ENCODE measurements around the gene OTOGL.

Gene OTOGL

DNA sequence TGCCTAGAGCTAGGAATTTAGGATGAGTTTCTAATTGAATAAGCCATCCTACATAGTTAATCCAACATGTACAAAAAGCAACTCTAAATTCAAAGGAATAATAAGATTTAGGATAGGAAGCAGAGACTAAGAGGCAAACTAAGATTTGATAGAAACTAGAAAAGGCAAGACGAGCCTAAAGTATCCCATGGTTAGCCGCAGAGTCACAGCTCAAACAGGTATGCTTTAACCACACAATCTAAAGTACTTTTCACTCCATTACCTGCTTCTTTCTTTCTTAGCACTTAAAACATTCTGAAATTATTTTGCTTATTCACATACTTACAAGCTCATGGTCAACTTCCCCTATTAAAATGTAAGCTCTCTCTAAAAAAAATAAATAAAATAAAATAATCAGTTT lies 51.8 kb downstream of the OTOGL start:
- H3K9me3 Mint-ChIP-seq, result peaks cover 3% of the 10 kb centered on the region
- no peaks in the 10 kb centered on the region for H3K27me3 Mint-ChIP-seq (ENCODE audit: low read depth)
- peaks cover 8% of the 10 kb centered on the region for H3K4me1 Mint-ChIP-seq (ENCODE audit: low read depth)
- no peak overlapping the region for H3K27ac Mint-ChIP-seq
- no peaks in the 10 kb centered on the region for H3K36me3 Mint-ChIP-seq (ENCODE audit: low read depth)
- no peak for DNase-seq (ENCODE audit: low spot score)
- no peak overlapping the region for H3K4me3 Mint-ChIP-seq

DNA sequence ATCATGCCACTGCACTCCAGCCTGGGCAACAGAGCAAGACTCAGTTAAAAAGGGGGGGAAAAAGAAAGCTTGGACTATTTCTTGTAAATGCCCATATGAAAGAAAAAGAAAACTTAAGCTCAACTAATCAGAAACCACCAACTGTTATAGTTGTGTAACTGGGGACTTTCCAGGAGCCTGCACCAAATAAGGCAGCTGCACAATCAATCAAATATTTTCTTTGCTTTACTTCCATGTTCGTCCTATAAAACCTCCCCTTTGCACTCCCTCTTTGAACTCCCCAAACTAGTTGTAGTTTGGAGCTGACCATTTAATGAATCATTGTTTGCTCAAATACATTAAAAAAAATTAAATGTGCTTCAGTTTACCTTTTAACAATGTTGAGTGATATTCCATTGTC lies 54.9 kb downstream of the OTOGL start:
- Mint-ChIP-seq H3K36me3 (ENCODE audit: low read depth) (no peaks in the 10 kb centered on the region), H3K27ac (peak overlapping the region; percentile 52), H3K4me3 (no peak overlapping the region), H3K4me1 (ENCODE audit: low read depth) (peaks cover 13% of the 10 kb centered on the region), H3K9me3 (peaks cover 3% of the 10 kb centered on the region), H3K27me3 (ENCODE audit: low read depth) (no peaks in the 10 kb centered on the region)
- no peak for DNase-seq (ENCODE audit: low spot score)

DNA sequence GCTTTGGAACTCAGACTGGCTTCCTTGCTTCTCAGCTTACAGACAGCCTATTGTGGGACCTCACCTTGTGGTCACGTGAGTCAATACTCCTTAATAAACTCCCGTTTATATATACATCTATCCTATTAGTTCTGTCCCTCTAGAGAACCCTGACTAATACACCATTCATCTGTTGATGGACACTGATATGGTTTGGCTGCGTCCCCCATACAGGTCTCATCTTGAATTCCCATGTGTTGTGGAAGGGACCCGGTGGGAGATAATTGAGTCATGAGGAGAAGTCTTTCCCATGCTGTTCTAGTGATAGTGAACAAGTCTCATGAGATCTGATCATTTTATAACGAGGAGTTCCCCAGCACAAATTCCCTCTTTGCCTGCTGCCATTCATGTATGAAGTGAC lies 57.0 kb downstream of the OTOGL start:
- Mint-ChIP-seq H3K4me1 (ENCODE audit: low read depth) (peaks cover 13% of the 10 kb centered on the region), H3K4me3 (no peak overlapping the region), H3K27ac (no peak overlapping the region), H3K9me3 (peaks cover 3% of the 10 kb centered on the region), H3K27me3 (ENCODE audit: low read depth) (peaks cover 7% of the 10 kb centered on the region), H3K36me3 (ENCODE audit: low read depth) (no peaks in the 10 kb centered on the region)
- DNase-seq (ENCODE audit: low spot score), result no peak

DNA sequence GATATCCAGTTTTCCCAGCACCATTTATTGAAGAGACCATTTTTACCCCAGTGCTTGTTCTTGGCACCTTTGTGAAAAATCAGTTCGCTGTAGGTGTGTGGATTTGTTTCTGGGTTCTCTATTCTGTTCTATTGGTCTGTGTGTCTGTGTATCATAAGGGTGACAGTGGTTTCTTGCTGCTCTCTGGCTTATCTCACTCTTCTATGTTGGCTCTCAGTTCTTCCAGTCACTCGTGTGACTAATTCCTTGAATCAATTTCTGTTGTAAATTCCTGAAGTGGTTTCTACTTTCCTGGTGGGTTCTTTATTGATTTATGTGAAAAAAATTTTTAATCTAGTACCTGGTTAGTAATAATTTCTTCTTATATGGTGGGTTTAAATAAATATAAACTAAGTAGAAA lies 58.3 kb downstream of the OTOGL start:
- no peak overlapping the region for H3K4me3 Mint-ChIP-seq
- peaks cover 13% of the 10 kb centered on the region for H3K4me1 Mint-ChIP-seq (ENCODE audit: low read depth)
- H3K9me3 Mint-ChIP-seq, result peaks cover 3% of the 10 kb centered on the region
- H3K27me3 Mint-ChIP-seq (ENCODE audit: low read depth), result peaks cover 7% of the 10 kb centered on the region
- H3K36me3 Mint-ChIP-seq (ENCODE audit: low read depth), result no peaks in the 10 kb centered on the region
- no peak for DNase-seq (ENCODE audit: low spot score)
- no peak overlapping the region for H3K27ac Mint-ChIP-seq

DNA sequence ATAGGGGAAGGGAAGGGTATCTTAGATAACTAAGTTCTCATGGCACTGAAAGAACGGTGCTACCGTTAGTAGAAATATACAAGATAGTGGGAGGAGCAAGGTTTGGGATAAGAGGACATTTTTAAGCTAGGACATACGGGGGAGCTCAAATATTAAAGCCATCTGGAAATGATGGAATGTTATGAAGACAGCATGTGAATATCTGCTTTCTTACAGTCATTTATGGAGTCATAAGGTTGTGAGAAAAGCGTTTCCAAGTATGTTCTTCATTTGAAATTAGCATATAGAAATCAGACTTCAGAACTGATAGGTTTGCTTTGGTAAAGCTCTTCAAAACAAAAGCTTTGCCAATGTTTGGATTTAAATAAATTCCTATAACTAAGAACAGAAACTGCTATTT lies 62.3 kb downstream of the OTOGL start:
- no peak overlapping the region for H3K4me3 Mint-ChIP-seq
- no peak overlapping the region for H3K27ac Mint-ChIP-seq
- H3K4me1 Mint-ChIP-seq (ENCODE audit: low read depth), result peaks cover 7% of the 10 kb centered on the region
- no peak for DNase-seq (ENCODE audit: low spot score)
- H3K9me3 Mint-ChIP-seq, result no peaks in the 10 kb centered on the region
- peaks cover 11% of the 10 kb centered on the region for H3K27me3 Mint-ChIP-seq (ENCODE audit: low read depth)
- H3K36me3 Mint-ChIP-seq (ENCODE audit: low read depth), result no peaks in the 10 kb centered on the region

DNA sequence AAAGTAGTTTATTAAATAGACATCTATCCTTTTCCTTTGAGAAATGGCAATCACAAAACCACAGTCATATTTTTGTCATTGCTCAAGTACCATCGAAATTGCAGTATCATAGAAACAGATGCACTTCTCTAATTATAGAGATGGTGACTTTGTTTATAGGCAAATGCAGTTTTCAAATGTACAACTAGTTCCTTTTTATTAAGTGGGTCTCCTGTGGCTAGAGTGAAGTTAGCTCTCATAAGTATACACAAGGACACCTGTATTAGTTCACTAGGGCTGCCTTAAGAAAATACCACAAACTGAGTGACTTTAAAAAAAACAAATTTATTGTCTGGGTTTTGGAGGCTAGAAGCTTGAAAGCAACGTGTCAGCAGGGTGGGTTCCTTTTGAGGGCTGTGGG lies 62.8 kb downstream of the OTOGL start:
- DNase-seq (ENCODE audit: low spot score), result no peak
- H3K4me3 Mint-ChIP-seq, result no peak overlapping the region
- H3K27me3 Mint-ChIP-seq (ENCODE audit: low read depth), result peaks cover 11% of the 10 kb centered on the region
- peaks cover 6% of the 10 kb centered on the region for H3K4me1 Mint-ChIP-seq (ENCODE audit: low read depth)
- no peaks in the 10 kb centered on the region for H3K9me3 Mint-ChIP-seq
- no peak overlapping the region for H3K27ac Mint-ChIP-seq
- H3K36me3 Mint-ChIP-seq (ENCODE audit: low read depth), result no peaks in the 10 kb centered on the region

DNA sequence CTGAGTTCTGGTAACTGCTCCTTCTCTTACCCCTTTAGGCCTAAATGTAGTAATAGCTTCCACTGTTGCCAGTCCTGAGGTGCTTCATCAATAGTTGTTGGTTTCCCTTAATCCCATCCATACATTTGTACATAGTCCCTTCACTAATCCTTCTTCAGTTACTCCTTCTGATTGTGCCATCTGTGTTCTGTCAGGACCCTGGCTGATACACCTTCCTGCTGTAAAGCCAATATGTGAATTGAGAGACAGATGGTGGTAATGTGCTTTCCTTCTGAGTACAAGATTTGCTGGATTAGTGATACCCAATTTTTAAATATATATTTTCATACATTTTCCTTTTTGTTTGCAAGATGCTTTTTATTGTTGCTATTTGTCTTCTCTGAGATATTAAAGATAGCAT lies 66.4 kb downstream of the OTOGL start:
- H3K27ac Mint-ChIP-seq, result no peak overlapping the region
- DNase-seq (ENCODE audit: low spot score), result no peak
- no peaks in the 10 kb centered on the region for H3K9me3 Mint-ChIP-seq
- H3K4me3 Mint-ChIP-seq, result no peak overlapping the region
- peaks cover 19% of the 10 kb centered on the region for H3K4me1 Mint-ChIP-seq (ENCODE audit: low read depth)
- no peaks in the 10 kb centered on the region for H3K36me3 Mint-ChIP-seq (ENCODE audit: low read depth)
- peaks cover 4% of the 10 kb centered on the region for H3K27me3 Mint-ChIP-seq (ENCODE audit: low read depth)

DNA sequence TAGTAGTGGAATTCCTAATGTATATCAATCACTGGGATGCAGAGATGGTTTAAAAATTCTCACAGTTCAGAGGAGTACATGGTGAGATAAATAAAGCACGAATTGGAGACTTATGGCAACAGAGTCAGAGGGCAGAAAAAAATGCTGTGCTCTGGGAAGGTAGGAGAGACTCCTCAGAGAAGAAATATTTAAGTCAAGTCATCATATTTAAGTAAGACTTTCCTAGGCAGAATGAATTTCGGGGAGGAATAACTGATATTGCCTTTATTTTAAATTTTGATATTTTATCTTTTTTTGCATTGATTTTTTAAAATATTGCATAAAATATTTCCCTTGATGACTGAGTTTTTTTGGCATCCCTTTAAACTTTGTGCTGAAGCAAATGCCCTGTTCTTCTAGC lies 67.4 kb downstream of the OTOGL start:
- H3K4me1 Mint-ChIP-seq (ENCODE audit: low read depth), result peaks cover 19% of the 10 kb centered on the region
- no peak overlapping the region for H3K4me3 Mint-ChIP-seq
- H3K9me3 Mint-ChIP-seq, result no peaks in the 10 kb centered on the region
- H3K27ac Mint-ChIP-seq, result no peak overlapping the region
- H3K36me3 Mint-ChIP-seq (ENCODE audit: low read depth), result no peaks in the 10 kb centered on the region
- peaks cover 4% of the 10 kb centered on the region for H3K27me3 Mint-ChIP-seq (ENCODE audit: low read depth)
- DNase-seq (ENCODE audit: low spot score), result no peak

DNA sequence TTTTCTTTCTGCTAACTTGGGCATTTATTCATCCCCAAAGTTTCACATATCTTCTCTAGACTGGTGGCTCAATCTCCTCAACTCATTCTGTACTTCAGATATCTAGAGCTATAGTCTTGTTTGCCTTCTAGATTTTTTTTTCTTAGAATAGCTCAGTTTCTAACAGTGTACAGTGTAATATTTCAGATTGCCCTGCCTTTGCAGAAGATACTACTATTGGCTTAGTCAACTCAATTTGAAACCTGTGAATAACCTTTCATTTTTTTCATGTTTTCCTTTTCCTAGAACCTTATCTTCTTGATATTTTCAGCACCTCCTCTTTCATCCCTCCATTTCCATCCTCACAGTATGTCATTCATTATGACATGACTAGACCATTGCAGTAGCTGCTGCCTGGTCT lies 69.6 kb downstream of the OTOGL start:
- H3K27me3 Mint-ChIP-seq (ENCODE audit: low read depth), result peaks cover 4% of the 10 kb centered on the region
- DNase-seq (ENCODE audit: low spot score), result no peak
- H3K36me3 Mint-ChIP-seq (ENCODE audit: low read depth), result no peaks in the 10 kb centered on the region
- no peak overlapping the region for H3K4me3 Mint-ChIP-seq
- peak overlapping the region; percentile 43 for H3K27ac Mint-ChIP-seq
- H3K4me1 Mint-ChIP-seq (ENCODE audit: low read depth), result peaks cover 19% of the 10 kb centered on the region
- H3K9me3 Mint-ChIP-seq, result no peaks in the 10 kb centered on the region

DNA sequence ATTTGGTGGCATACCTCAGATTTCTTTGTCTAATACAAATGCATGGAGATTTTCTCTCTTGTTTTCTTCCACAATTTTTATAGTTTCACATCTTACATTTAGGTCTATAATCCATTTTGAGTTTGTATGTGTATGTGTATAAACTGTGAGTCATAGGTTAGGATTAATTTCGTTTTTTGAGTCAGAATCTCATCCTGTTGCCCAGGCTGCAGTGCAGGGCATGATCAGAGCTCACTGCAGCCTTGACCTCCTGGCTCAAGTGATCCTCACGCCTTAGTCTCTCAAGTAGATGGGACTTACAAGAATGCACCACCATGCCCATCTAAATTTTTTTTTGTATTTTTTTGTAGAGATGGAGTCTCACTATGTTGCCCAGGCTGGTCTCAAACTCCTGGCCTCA lies 71.6 kb downstream of the OTOGL start:
- Mint-ChIP-seq H3K27me3 (ENCODE audit: low read depth) (no peaks in the 10 kb centered on the region), H3K27ac (no peak overlapping the region), H3K4me1 (ENCODE audit: low read depth) (peaks cover 23% of the 10 kb centered on the region), H3K9me3 (no peaks in the 10 kb centered on the region), H3K4me3 (no peak overlapping the region), H3K36me3 (ENCODE audit: low read depth) (no peaks in the 10 kb centered on the region)
- no peak for DNase-seq (ENCODE audit: low spot score)

DNA sequence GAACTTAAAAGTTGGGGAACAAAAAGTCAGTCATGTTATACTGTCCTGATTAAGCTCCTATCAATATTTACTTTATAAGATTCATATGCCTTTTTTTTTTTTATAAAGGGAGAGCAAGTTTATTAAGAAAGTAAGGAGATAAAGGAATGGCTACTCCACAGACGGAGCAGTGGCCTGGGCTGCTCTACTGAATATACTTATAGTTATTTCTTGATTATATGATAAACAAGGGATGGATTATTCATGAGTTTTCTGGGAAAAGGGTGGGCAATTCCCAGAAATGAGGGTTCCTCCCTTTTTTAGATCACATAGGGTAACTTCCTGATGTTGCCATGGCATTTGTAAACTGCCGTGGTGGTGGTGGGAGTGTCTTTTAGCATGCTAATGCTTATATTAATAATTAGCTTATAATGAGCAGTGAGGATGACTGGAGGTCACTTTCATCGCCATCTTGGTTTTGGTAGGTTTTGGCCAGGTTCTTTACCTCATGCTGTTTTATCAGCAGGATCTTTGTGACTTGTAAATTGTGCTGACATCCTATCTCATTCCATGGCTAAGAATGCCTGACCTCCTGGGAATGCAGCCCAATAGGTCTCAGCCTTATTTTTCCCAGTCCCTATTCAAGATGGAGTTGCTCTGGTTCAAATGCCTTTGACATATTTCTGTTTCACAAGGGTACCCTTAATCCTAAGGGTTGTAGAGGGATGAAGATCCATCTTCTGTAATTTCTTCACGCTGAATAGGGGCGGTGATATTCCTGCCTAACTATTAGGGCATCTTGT lies 73.9 kb downstream of the OTOGL start:
- Mint-ChIP-seq H3K4me3 (no peak overlapping the region), H3K4me1 (ENCODE audit: low read depth) (peaks cover 20% of the 10 kb centered on the region), H3K9me3 (no peaks in the 10 kb centered on the region), H3K27ac (no peak overlapping the region), H3K27me3 (ENCODE audit: low read depth) (no peaks in the 10 kb centered on the region), H3K36me3 (ENCODE audit: low read depth) (no peaks in the 10 kb centered on the region)
- DNase-seq (ENCODE audit: low spot score), result no peak

DNA sequence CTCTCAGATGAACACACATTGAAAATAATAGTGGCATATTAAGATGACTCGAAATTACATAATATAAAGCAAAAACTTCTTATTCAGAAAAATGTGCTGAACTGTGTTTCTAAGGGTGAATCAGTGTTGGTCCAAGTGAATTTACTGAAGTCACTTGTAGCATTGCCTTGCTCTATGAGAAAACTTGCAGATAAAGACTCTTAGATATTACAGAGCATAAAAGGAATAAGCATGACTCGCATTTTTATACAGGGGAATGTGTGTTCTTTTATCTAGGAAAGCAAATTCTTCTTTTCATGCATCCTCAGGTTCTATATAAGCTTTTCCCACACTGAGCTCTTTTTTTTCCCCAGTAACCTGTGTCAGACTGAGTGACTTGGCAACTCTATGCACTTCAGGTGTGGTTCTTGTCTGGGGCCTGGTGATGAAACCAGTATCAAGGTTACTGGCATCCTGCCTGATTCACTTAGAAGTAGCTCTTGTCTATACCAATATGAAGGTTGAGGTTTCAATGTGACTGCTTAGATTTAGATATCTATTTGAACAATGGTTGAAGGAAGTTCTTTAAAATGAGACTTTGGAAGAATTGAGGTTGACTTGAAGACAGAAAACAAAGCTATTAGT lies 76.1 kb downstream of the OTOGL start:
- H3K27me3 Mint-ChIP-seq (ENCODE audit: low read depth), result no peaks in the 10 kb centered on the region
- H3K27ac Mint-ChIP-seq, result no peak overlapping the region
- no peaks in the 10 kb centered on the region for H3K36me3 Mint-ChIP-seq (ENCODE audit: low read depth)
- no peak for DNase-seq (ENCODE audit: low spot score)
- H3K4me1 Mint-ChIP-seq (ENCODE audit: low read depth), result peaks cover 23% of the 10 kb centered on the region
- H3K4me3 Mint-ChIP-seq, result no peak overlapping the region
- no peaks in the 10 kb centered on the region for H3K9me3 Mint-ChIP-seq

DNA sequence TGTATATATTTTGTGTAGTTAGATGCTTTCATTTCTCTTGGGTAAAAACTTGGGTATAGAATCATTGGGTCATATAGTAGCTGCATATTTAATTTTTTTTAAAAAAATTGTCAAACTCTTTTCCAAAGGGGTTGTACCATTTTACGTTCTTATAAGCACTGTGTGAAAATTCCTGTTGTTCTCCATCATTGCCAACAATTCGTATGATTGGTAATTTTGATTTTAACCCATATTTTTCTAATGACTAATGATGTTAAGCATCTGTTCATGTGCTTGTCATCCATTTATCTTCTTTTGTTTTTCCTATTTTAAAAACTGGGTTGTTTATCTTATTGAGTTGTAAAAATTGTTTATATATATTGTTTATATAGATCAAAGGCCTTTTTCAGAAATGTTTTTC lies 77.4 kb downstream of the OTOGL start:
- no peak overlapping the region for H3K27ac Mint-ChIP-seq
- no peaks in the 10 kb centered on the region for H3K9me3 Mint-ChIP-seq
- H3K4me3 Mint-ChIP-seq, result no peak overlapping the region
- no peaks in the 10 kb centered on the region for H3K36me3 Mint-ChIP-seq (ENCODE audit: low read depth)
- no peaks in the 10 kb centered on the region for H3K27me3 Mint-ChIP-seq (ENCODE audit: low read depth)
- no peak for DNase-seq (ENCODE audit: low spot score)
- peaks cover 23% of the 10 kb centered on the region for H3K4me1 Mint-ChIP-seq (ENCODE audit: low read depth)

DNA sequence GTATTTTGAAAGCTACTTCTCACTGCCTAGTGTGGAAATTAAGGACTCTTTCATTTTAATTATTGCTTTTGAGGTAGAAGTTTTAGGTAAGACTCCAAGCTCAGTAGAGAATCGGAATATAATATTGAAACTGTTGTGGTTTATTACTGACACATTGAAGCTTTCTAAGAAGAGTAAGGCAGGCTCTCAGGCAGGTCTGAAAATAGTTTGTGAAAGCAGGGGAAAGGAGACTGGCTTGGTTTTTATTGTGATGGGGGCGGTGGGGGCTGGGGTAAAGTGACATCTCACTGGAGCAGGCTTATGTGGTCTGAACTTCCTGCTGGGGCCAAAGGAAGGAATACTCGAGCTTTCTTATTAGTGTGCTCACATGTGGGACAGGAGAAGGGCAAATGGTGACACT lies 79.5 kb downstream of the OTOGL start:
- Mint-ChIP-seq H3K4me3 (peak overlapping the region; percentile 62), H3K36me3 (ENCODE audit: low read depth) (no peaks in the 10 kb centered on the region), H3K9me3 (no peaks in the 10 kb centered on the region), H3K27ac (peak overlapping the region; percentile 51), H3K27me3 (ENCODE audit: low read depth) (no peaks in the 10 kb centered on the region), H3K4me1 (ENCODE audit: low read depth) (peaks cover 26% of the 10 kb centered on the region)
- DNase-seq (ENCODE audit: low spot score), result peak; percentile 34

DNA sequence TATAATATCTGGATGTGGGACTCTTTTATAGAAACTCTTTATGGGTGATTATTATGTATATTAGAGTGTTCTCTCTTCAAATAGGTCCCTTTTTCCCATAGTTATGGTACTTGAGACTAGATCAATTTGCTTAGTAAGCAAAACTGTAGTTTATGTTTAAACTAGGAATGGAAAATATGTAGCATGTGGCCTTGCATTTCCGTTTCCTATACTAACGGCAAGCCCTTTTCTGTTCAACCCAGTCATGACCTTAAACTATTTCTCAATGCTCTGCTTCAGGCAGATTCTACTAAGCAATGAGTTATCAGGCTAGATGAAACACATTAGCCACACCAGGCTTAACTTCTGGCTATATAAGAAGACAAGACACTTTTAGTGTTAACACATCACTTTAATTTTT lies 84.6 kb downstream of the OTOGL start:
- Mint-ChIP-seq H3K4me1 (ENCODE audit: low read depth) (peaks cover 19% of the 10 kb centered on the region), H3K36me3 (ENCODE audit: low read depth) (no peaks in the 10 kb centered on the region), H3K27me3 (ENCODE audit: low read depth) (peaks cover 2% of the 10 kb centered on the region), H3K9me3 (no peaks in the 10 kb centered on the region), H3K27ac (no peak overlapping the region), H3K4me3 (no peak overlapping the region)
- DNase-seq (ENCODE audit: low spot score), result no peak
